Measurements from ENCODE around the gene LAMA5.

Gene LAMA5

DNA sequence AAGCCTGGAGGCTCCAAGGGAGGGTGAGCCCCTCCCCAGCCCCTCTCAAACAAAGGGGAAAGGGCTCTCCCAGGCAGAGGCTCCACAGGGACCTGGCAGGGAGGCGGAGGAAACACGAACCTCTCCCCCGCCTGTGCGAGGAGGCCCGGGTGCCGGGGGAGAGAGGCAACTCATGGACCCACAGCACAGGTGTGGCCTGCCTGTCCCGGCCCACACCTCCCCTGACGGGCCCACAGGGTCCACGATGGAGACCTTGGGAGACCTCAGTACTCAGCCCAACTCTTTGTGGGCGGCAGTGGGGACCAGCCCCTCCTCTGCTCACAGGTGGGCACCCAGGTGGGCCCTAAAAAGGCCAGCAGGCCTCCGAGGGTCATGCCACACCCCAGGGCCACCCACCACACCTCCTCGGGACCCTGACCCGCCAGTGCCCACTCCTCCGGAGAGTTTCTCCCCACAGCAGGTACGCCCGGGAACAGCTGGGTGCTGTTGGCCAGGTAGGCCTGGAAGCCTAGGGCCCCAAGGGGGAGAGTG is 12.2 kb downstream of the LAMA5 start:
- Histone ChIP-seq H3K4me3 (ENCODE audit: low read length) (no peak overlapping the region), H3K4me1 (ENCODE audit: control insufficient read depth, insufficient read depth, low read length) (peaks cover 60% of the 10 kb centered on the region), H3K36me3 (ENCODE audit: control insufficient read depth, insufficient read depth, low read length) (no peaks in the 10 kb centered on the region), H3K9ac (ENCODE audit: low read length) (peak overlapping the region; percentile 56), H3K27me3 (ENCODE audit: control insufficient read depth, insufficient read depth, low read length) (no peaks in the 10 kb centered on the region), H3K9me3 (ENCODE audit: control insufficient read depth, low read length) (no peaks in the 10 kb centered on the region)

DNA sequence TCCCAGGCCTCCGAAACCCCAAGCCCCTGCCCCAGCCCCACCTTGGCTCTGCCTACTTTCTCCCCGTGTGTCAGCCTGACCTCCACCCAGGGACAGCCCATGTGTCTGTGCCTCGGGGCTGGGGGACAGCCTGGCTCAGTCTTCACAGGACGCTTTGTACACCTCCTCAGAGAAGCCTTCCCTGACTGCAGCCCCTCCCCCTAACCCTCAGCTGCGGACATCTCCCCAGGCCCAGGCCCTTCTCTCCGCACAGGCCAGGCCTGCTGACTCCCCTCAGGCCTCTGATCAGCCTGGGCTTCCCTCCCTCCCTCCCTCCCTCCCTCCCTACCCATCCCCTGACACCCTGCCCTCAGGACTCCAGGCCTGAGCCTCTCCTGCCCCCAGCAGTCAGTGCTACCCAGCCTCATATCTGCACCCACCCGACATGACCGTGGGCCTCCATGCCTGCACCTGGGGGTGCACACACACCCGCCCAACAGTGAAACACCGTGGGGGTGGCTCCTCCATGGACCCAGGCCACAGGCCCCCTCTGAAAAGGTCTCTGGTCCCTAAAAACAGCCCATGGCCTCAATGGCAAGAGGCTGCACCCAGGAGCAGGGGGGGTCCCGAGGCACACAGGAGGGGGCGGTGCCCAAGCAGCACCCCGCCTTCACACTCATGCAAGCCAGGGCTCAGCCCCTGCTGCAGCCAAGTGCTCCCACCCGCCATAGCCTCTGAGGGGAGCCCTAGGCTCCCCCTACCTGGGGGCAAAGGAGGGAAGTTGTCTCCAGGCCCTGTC is 12.9 kb downstream of the LAMA5 start:
- Histone ChIP-seq H3K36me3 (ENCODE audit: control insufficient read depth, insufficient read depth, low read length) (no peaks in the 10 kb centered on the region), H3K9me3 (ENCODE audit: control insufficient read depth, low read length) (no peaks in the 10 kb centered on the region), H3K9ac (ENCODE audit: low read length) (no peak overlapping the region), H3K27me3 (ENCODE audit: control insufficient read depth, insufficient read depth, low read length) (no peaks in the 10 kb centered on the region), H3K4me1 (ENCODE audit: control insufficient read depth, insufficient read depth, low read length) (peaks cover 57% of the 10 kb centered on the region), H3K4me3 (ENCODE audit: low read length) (no peak overlapping the region)

DNA sequence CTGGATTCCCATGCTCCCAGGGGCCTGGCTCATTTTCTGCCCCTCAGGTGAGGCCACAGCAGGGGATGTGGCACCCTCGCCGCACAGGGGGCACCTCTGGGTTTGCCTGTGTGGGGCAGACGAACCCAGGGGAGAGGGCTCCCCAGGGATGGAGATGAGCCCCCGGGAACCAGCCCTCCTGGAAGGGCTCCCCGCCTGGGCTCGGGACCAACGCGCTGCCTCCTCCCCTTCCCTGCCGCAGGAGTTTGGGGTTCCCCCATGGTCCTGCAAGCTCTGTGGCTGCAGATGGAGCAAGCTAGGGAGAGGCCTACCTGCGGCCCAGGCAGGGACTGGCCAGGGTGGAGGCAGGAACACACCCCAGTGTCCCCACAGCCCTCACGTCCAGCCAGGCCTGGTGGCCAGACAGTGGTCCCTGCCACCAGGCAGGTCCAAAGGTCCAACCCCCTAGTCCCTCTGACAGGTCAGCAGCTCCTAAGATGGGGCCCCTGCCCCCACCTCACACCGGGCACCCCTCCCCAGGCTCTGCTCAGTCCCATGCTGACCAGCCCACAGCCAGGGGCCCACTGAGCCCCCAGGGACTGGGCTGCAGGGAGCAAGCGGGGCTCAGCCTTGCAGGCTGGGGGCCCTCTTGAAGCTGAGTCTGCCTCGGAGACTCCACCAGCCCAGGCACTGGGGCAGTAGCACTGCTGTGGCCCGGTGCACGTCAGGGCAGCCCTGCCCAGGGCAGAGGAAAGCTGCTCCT is 13.7 kb downstream of the LAMA5 start:
- no peaks in the 10 kb centered on the region for H3K27me3 ChIP-seq (ENCODE audit: control insufficient read depth, insufficient read depth, low read length)
- H3K36me3 ChIP-seq (ENCODE audit: control insufficient read depth, insufficient read depth, low read length): no peaks in the 10 kb centered on the region
- H3K4me1 ChIP-seq (ENCODE audit: control insufficient read depth, insufficient read depth, low read length): peaks cover 50% of the 10 kb centered on the region
- no peak overlapping the region for H3K4me3 ChIP-seq (ENCODE audit: low read length)
- no peaks in the 10 kb centered on the region for H3K9me3 ChIP-seq (ENCODE audit: control insufficient read depth, low read length)
- no peak overlapping the region for H3K9ac ChIP-seq (ENCODE audit: low read length)

DNA sequence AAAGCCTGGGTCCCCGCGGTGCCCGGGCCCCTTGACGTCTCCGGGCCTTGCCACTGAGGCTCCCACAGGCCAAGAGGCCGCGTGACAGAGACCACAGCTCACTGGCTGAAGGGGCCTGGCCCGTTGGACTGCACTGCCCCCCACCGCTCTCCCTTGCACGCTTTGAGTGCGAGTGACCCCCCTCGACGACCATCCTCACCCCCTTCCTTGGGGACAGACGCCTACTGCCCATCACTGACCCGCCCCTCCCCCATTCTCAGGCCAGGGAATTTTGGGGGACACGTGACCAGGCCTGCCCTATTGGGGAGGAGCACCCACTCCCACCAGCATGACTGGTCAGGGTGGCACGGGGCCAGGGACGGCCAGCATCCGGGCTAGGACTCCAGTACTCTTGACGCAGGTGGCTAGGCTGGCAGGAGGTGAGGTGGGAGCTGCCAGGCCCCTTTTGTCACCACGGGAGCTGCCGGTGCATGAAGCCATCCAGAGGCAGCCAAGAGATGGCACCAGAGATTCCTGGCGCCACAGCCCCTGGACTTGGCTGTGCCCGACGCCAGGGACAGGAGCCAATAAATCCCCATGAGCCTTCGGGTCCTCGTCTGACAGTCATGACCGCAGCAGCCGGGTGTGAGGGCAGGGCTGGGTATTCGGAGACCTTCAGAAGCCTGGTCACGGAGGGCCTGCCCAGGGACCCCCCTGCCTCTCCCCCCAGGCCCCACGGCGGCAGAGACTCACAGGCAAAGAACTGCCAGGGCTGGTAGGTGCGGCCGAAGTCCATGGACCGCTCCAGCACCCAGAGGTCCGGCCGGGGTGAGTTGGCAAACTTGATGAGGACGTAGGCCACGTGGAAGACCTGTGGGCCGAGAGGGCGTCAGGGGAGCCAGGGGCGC is 14.5 kb downstream of the LAMA5 start:
- Histone ChIP-seq H3K9me3 (ENCODE audit: control insufficient read depth, low read length) (no peaks in the 10 kb centered on the region), H3K36me3 (ENCODE audit: control insufficient read depth, insufficient read depth, low read length) (no peaks in the 10 kb centered on the region), H3K4me3 (ENCODE audit: low read length) (no peak overlapping the region), H3K27me3 (ENCODE audit: control insufficient read depth, insufficient read depth, low read length) (no peaks in the 10 kb centered on the region), H3K9ac (ENCODE audit: low read length) (no peak overlapping the region), H3K4me1 (ENCODE audit: control insufficient read depth, insufficient read depth, low read length) (peaks cover 42% of the 10 kb centered on the region)

DNA sequence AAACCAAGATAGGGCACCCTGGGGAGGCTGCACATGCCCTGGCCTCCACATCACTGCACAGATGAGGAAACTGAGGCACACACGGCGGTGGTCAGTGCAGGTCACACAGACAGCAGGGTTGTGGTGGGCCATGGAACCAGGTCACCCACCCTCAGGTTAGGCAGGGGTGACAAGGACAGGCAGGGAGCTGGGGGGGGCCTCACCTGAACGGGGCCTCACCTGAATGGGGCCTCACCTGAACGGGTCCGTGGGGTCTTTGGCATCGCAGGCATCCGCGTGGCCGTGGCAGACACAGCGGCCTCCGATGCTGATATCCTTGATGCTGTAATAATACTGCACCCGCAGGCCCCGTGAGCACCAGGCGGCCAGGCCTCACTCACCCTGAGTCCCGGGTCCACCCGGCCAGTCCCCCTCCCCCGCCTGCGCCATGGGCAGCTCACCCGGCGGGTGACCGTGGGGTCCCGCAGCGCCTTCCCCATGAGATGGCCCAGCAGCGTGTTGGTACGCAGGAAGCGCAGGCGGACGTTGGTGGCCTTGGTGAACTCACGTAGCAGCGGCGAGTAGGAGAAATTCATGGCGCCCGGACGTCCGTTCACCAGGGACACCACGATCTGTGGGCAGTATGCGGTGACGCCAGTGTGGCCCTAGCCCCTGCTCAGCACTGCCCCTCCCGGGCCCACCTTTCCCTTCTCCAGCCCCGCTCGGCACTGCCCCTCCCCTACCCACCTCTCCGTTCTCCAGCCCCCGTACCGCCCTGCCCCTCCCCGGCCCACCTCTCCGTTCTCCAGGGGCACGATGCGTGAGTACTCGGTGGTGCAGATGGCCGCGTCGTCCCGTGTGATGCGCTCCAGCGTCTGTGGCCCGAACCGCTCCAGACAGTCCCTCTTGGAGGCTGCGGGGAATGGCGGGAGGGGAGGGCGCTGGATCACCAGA is 15.4 kb downstream of the LAMA5 start:
- no peak overlapping the region for H3K4me3 ChIP-seq (ENCODE audit: low read length)
- no peaks in the 10 kb centered on the region for H3K36me3 ChIP-seq (ENCODE audit: control insufficient read depth, insufficient read depth, low read length)
- H3K4me1 ChIP-seq (ENCODE audit: control insufficient read depth, insufficient read depth, low read length): peaks cover 33% of the 10 kb centered on the region
- no peaks in the 10 kb centered on the region for H3K27me3 ChIP-seq (ENCODE audit: control insufficient read depth, insufficient read depth, low read length)
- H3K9me3 ChIP-seq (ENCODE audit: control insufficient read depth, low read length): no peaks in the 10 kb centered on the region
- no peak overlapping the region for H3K9ac ChIP-seq (ENCODE audit: low read length)

DNA sequence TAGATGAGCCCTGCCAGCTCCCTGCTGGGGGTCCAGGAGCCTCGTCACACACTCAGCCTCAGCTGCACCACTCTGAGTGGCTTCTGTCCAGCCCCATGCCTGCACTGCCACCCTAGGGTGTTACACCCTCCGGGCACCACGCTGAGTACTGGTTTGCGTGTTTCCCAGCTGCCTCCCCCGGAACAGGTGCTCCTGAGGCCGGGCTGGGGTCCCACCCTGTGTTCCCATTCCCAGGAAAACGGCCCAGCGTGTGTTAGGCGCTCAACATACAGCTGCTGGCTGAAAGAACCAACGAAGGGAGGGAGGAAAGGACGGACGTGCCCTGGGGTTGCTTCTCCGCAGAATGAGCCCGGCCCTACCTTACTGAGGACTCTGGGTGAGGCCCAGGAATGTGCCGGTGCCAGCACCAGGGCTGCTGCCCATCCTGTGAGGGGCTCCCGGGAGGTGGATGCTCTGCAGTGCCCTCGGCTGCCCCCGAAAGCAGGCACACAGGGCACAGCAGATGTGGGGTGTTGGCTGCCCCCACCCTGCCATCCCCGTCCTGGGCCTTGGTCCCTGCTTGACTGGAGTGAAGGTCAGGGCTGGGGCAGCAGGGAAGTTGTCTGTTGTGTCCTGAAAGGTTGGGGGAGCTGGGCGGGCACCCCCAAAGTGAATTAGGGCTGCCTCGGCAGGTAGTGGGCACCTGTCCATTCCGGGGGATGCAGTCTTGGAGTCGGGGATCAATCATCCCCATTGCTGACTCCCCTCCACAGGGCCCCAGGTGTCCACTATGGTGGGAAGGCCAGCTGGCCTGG is 16.3 kb downstream of the LAMA5 start:
- Histone ChIP-seq H3K9ac (ENCODE audit: low read length) (peak overlapping the region; percentile 3), H3K9me3 (ENCODE audit: control insufficient read depth, low read length) (no peaks in the 10 kb centered on the region), H3K4me3 (ENCODE audit: low read length) (no peak overlapping the region), H3K4me1 (ENCODE audit: control insufficient read depth, insufficient read depth, low read length) (peaks cover 27% of the 10 kb centered on the region), H3K36me3 (ENCODE audit: control insufficient read depth, insufficient read depth, low read length) (no peaks in the 10 kb centered on the region), H3K27me3 (ENCODE audit: control insufficient read depth, insufficient read depth, low read length) (no peaks in the 10 kb centered on the region)

DNA sequence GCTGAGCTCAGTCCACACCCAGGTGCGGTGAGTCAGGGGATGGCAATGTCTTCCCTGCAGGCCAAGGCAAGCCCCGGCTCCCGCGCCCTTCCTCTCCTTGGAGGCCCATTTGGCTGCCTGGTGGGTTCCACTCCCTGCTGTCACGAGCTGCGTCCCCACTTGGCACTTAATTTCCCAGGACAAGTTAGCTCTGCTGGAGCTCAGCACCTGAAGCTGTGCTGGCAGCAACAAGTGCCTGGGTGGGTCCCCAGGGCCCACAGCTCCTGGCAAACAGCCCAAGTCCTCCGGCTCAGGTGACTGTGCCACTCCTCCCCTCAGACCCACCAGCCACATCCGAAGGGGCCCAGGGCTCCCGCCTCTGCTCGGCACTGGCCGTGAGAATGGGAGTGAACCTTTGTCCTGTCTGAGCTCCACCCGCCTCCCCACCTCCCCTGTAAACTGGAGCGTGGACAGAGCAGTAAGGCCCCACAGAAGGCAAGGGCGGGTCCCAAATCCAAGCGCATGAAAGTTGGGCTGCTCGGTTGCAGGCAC is 16.9 kb downstream of the LAMA5 start:
- Histone ChIP-seq H3K36me3 (ENCODE audit: control insufficient read depth, insufficient read depth, low read length) (no peaks in the 10 kb centered on the region), H3K9me3 (ENCODE audit: control insufficient read depth, low read length) (no peaks in the 10 kb centered on the region), H3K27me3 (ENCODE audit: control insufficient read depth, insufficient read depth, low read length) (no peaks in the 10 kb centered on the region), H3K4me1 (ENCODE audit: control insufficient read depth, insufficient read depth, low read length) (peaks cover 20% of the 10 kb centered on the region), H3K4me3 (ENCODE audit: low read length) (no peak overlapping the region), H3K9ac (ENCODE audit: low read length) (peak overlapping the region; percentile 3)

DNA sequence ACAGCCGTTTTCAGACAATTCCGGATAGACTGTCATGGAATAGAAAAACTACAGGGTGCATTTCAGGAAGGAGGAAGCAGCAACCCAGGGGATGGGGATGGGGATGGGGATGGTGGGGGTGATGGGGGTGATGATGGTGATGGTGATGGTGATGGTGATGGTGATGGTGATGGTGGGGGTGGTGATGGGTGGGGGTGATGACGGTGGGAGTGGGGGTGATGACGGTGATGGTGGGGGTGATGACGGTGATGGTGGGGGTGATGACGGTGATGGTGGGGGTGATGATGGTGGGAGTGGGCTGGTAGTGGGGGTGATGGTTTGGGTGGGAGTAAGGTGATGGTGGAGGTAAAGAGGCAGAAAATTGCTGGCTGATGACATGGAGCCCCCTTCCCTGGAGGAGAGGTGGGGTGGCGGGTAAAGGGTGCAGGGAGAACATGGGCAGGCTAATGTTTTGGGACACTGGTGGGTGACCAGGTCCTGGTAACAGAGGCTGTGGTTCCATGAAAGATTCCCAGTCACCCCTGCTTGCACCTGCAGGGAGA is 17.5 kb downstream of the LAMA5 start:
- no peak overlapping the region for H3K9ac ChIP-seq (ENCODE audit: low read length)
- no peaks in the 10 kb centered on the region for H3K36me3 ChIP-seq (ENCODE audit: control insufficient read depth, insufficient read depth, low read length)
- peaks cover 15% of the 10 kb centered on the region for H3K4me1 ChIP-seq (ENCODE audit: control insufficient read depth, insufficient read depth, low read length)
- no peaks in the 10 kb centered on the region for H3K9me3 ChIP-seq (ENCODE audit: control insufficient read depth, low read length)
- H3K27me3 ChIP-seq (ENCODE audit: control insufficient read depth, insufficient read depth, low read length): no peaks in the 10 kb centered on the region
- no peak overlapping the region for H3K4me3 ChIP-seq (ENCODE audit: low read length)

DNA sequence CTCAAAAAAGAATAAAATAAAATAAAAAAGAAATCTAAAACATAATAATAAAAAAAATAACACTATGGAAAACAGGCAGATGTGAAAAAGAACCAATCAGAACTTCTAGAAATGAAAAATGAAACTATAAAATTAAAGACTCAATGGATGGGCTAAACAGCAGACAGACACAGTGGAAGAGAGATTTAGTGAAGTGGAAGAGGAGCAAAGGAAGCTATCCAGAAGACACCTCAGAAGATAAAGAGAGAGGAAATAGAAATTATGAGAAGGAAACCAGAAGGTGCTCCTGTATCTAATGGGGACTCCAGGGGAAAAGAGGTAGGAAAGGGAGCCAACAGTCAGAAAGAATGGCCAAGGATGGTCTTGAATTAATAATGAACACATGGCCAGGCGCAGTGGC is 18.5 kb downstream of the LAMA5 start:
- Histone ChIP-seq H3K27me3 (ENCODE audit: control insufficient read depth, insufficient read depth, low read length) (no peaks in the 10 kb centered on the region), H3K4me3 (ENCODE audit: low read length) (no peak overlapping the region), H3K4me1 (ENCODE audit: control insufficient read depth, insufficient read depth, low read length) (peaks cover 14% of the 10 kb centered on the region), H3K9me3 (ENCODE audit: control insufficient read depth, low read length) (no peaks in the 10 kb centered on the region), H3K9ac (ENCODE audit: low read length) (no peak overlapping the region), H3K36me3 (ENCODE audit: control insufficient read depth, insufficient read depth, low read length) (no peaks in the 10 kb centered on the region)

DNA sequence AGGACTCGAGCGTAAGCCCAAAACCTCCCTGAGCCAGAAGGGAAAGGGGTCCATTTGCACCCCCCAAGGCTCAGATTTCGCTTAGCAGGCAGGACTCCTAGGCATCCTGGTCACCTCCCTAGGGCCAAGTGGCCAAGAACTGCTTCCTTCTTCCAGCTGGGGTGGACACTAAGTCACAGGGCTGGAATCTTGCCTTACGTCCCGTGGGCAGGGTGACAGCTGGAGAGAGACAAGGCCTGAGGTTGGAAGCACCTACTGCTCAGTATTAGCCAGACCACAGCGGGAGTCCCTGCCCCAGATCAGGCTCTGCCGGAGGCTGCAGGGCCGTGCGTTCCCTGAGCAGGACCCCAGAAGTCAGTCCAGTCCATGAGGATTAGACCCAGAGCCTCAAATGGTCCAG is 19.7 kb downstream of the LAMA5 start:
- Histone ChIP-seq H3K4me3 (ENCODE audit: low read length) (no peak overlapping the region), H3K36me3 (ENCODE audit: control insufficient read depth, insufficient read depth, low read length) (no peaks in the 10 kb centered on the region), H3K9ac (ENCODE audit: low read length) (no peak overlapping the region), H3K27me3 (ENCODE audit: control insufficient read depth, insufficient read depth, low read length) (no peaks in the 10 kb centered on the region), H3K9me3 (ENCODE audit: control insufficient read depth, low read length) (no peaks in the 10 kb centered on the region), H3K4me1 (ENCODE audit: control insufficient read depth, insufficient read depth, low read length) (peaks cover 14% of the 10 kb centered on the region)

All from mucosa of stomach (tissue), 1 donor.